HCT116 (cell line): ENCODE data around the gene SLC4A2.

Experiments
- CTCF ChIP-seq, 3 experiments: fragments of 200-600 bp in 1 of 3; sonication (generic) in 1 of 3; IDR thresholded peaks in 2 of 3; conservative IDR thresholded peaks in 1 of 3; 2 replicates each; pipeline ENCODE4 v1.5.1; 2012 to 2017; ENCODE audit warnings: low read depth in 2 of 3, low read length in 2 of 3, antibody characterized with exemption in 1 of 3, borderline replicate concordance in 1 of 3, control low read depth in 1 of 3, mild to moderate bottlenecking in 1 of 3, mixed read lengths in 1 of 3, mixed run types in 1 of 3, moderate library complexity in 1 of 3; ENCODE audit not compliant: insufficient read depth in 1 of 3
- EZH2 ChIP-seq: fragments of 200-600 bp; sonication (generic); IDR thresholded peaks from 2 replicates; pipeline ENCODE4 v1.6.1; 2017; ENCODE audit warnings: antibody characterized with exemption, mixed run types
- FOSL1 ChIP-seq: IDR thresholded peaks from 2 replicates; pipeline ENCODE4 v1.6.1; 2012; ENCODE audit warnings: low read depth
- JUND ChIP-seq: IDR thresholded peaks from 2 replicates; pipeline ENCODE4 v1.6.1; 2012
- MAX ChIP-seq: IDR thresholded peaks from 2 replicates; pipeline ENCODE4 v1.6.1; 2012
- POLR2A ChIP-seq: IDR thresholded peaks from 2 replicates; pipeline ENCODE4 v1.7.0; 2011; ENCODE audit warnings: borderline replicate concordance; ENCODE audit not compliant: insufficient read depth, insufficient read length; ENCODE audit errors: extremely low read depth
- POLR2AphosphoS5 ChIP-seq: IDR thresholded peaks from 2 replicates; pipeline ENCODE4 v1.6.1; 2011; ENCODE audit warnings: mild to moderate bottlenecking, low read depth, low read length, moderate library complexity
- RAD21 ChIP-seq: IDR thresholded peaks from 2 replicates; pipeline ENCODE4 v1.6.1; 2012; ENCODE audit warnings: low read depth, mild to moderate bottlenecking
- SP1 ChIP-seq: IDR thresholded peaks from 2 replicates; pipeline ENCODE4 v1.6.1; 2012; ENCODE audit warnings: low read depth
- YY1 ChIP-seq: IDR thresholded peaks from 2 replicates; pipeline ENCODE4 v1.6.1; 2011; ENCODE audit warnings: low read length, low read depth, moderate library complexity, mild to moderate bottlenecking; ENCODE audit not compliant: insufficient replicate concordance; ENCODE audit errors: extremely low read depth
- ZFX ChIP-seq: fragments of 450-650 bp; IDR thresholded peaks from 2 replicates; pipeline ENCODE4 v1.6.1; 2017
- ZNF274 ChIP-seq: fragments of 200-500 bp; sonication (Bioruptor generic); IDR thresholded peaks from 2 replicates; pipeline ENCODE4 v1.6.1; 2014; ENCODE audit warnings: mild to moderate bottlenecking, low read depth, low read length, inconsistent platforms

GRCh38 chr7:151083071-151083823, 23.9 kb downstream of the SLC4A2 start, which contains the start of gene TMUB1:
- TF ChIP-seq MAX (no peak), YY1 (no peak), POLR2A (no peak), JUND (no peak), POLR2AphosphoS5 (peak; percentile 31; the same call in 1 of the 2 replicates), CTCF (IDR thresholded peaks at IDR 0.05 in 2 of 3, conservative IDR thresholded peaks at IDR 0.05 in 1 of 3; ENCODE audit: borderline replicate concordance in 1 of 3, insufficient read depth in 1 of 3, low read depth in 2 of 3, low read length in 2 of 3) (no peak), ZFX (no peak), SP1 (no peak), RAD21 (no peak), EZH2 (no peak), FOSL1 (no peak), ZNF274 (no peak)
